ENCODE measurements around the gene TRPV6.

- TF ChIP-seq CTCF (IDR thresholded peaks at IDR 0.05; ENCODE audit: poor library complexity, severe bottlenecking): no peak
- TF ChIP-seq POLR2AphosphoS5 (IDR thresholded peaks at IDR 0.05): no peak
- TF ChIP-seq EP300 (conservative IDR thresholded peaks at IDR 0.05; ENCODE audit: poor library complexity, severe bottlenecking): no peak
- no peak for TF ChIP-seq EZH2 (IDR thresholded peaks at IDR 0.05; ENCODE audit: borderline replicate concordance, insufficient read depth, low read length, poor library complexity, severe bottlenecking)
- no peak for TF ChIP-seq REST (IDR thresholded peaks at IDR 0.05; ENCODE audit: borderline replicate concordance)
- no peak for TF ChIP-seq RAD21 (conservative IDR thresholded peaks at IDR 0.05)
- TF ChIP-seq MXI1 (conservative IDR thresholded peaks at IDR 0.05; ENCODE audit: poor library complexity, severe bottlenecking): no peak
Observed at GRCh38 chr7:142864980-142865747, 20.4 kb downstream of the TRPV6 start.
